CD14-positive monocyte (primary cell): Measurements from ENCODE around the gene MED27. TPM values are rescaled to one million over a fixed set of nuclear protein-coding genes. Genes with fewer than 3 reads are reported as not detected.

Experiments
- DNase-seq, 3 donors: peaks; one replicate each; pipeline ENCODE4 v3.0.0-alpha.2; 2011 to 2022
- H2AFZ ChIP-seq: 2 replicates; pipeline ENCODE4 v1.6.0; 2012; ENCODE audit warnings: mild to moderate bottlenecking, low read depth, low read length, inconsistent platforms; ENCODE audit not compliant: insufficient read depth, poor library complexity, severe bottlenecking
- H3K27ac ChIP-seq, 2 donors: 1 replicate in 1 of 2; 2 replicates in 1 of 2; pipeline ENCODE4 v1.5.1; 2012 to 2013; ENCODE audit warnings: low read length in 2 of 2, control low read depth in 1 of 2, inconsistent platforms in 1 of 2, low read depth in 1 of 2, mild to moderate bottlenecking in 1 of 2
- H3K27me3 ChIP-seq, 2 donors: one replicate each; pipeline versions ENCODE4 v1.6.0 to v1.6.1; 2011 to 2013; ENCODE audit warnings: low read length in 2 of 2; ENCODE audit not compliant: control insufficient read depth in 2 of 2, insufficient read depth in 2 of 2
- H3K36me3 ChIP-seq, 2 donors: replicated peaks in 1 of 2; 1 replicate in 1 of 2; 2 replicates in 1 of 2; pipeline versions ENCODE4 v1.5.1 to v1.6.1; 2012 to 2013; ENCODE audit warnings: low read length in 2 of 2, control low read depth in 1 of 2, inconsistent platforms in 1 of 2, mild to moderate bottlenecking in 1 of 2; ENCODE audit not compliant: insufficient read depth in 2 of 2, control insufficient read depth in 1 of 2
- H3K4me1 ChIP-seq, 2 donors: 1 replicate in 1 of 2; 2 replicates in 1 of 2; pipeline versions ENCODE4 v1.5.1 to v1.6.1; 2012 to 2013; ENCODE audit warnings: low read length in 2 of 2, control low read depth in 1 of 2, inconsistent platforms in 1 of 2, mild to moderate bottlenecking in 1 of 2, moderate library complexity in 1 of 2; ENCODE audit not compliant: insufficient read depth in 2 of 2, control insufficient read depth in 1 of 2
- H3K4me2 ChIP-seq: replicated peaks from 2 replicates; pipeline ENCODE3; 2012; ENCODE audit warnings: low read length, moderate library complexity, mild to moderate bottlenecking; ENCODE audit not compliant: poor library complexity, severe bottlenecking; ENCODE audit errors: extremely low read depth
- H3K4me3 ChIP-seq, 3 experiments: fragments of 200-600 bp in 1 of 3; sonication (generic) in 1 of 3; replicated peaks in 1 of 3; 1 replicate in 2 of 3; 2 replicates in 1 of 3; pipeline ENCODE4 v1.5.1; 2011 to 2013; ENCODE audit warnings: low read length in 3 of 3, mild to moderate bottlenecking in 3 of 3, control low read depth in 2 of 3, low read depth in 2 of 3, inconsistent platforms in 1 of 3, moderate library complexity in 1 of 3
- H3K79me2 ChIP-seq: 2 replicates; pipeline ENCODE4 v1.6.0; 2012; ENCODE audit warnings: mild to moderate bottlenecking, control low read depth, inconsistent platforms, low read length, moderate library complexity; ENCODE audit not compliant: insufficient read depth
- H3K9ac ChIP-seq: 2 replicates; pipeline ENCODE4 v1.6.0; 2017; ENCODE audit warnings: low read length, mild to moderate bottlenecking; ENCODE audit not compliant: insufficient read depth, poor library complexity, severe bottlenecking
- H3K9me3 ChIP-seq, 2 donors: replicated peaks in 1 of 2; 1 replicate in 1 of 2; 2 replicates in 1 of 2; pipeline versions ENCODE4 v1.5.1 to v1.6.1; 2012 to 2013; ENCODE audit warnings: low read length in 2 of 2, control low read depth in 1 of 2; ENCODE audit not compliant: control insufficient read depth in 1 of 2, insufficient read depth in 1 of 2
- H4K20me1 ChIP-seq: 2 replicates; pipeline ENCODE4 v1.6.0; 2012; ENCODE audit warnings: mild to moderate bottlenecking, low read length, control low read depth, moderate library complexity; ENCODE audit not compliant: insufficient read depth
- H3K27ac Mint-ChIP-seq, 7 donors: one replicate each; pipeline ENCODE4 v1.8.0; 2020; ENCODE audit warnings: mild to moderate bottlenecking in 7 of 7, mixed read lengths in 7 of 7, moderate library complexity in 6 of 7, inconsistent platforms in 2 of 7
- H3K27me3 Mint-ChIP-seq, 3 donors: one replicate each; pipeline ENCODE4 v1.8.0; 2021 to 2022; ENCODE audit warnings: low read depth in 3 of 3, mild to moderate bottlenecking in 3 of 3, mixed read lengths in 3 of 3, moderate library complexity in 3 of 3, inconsistent platforms in 1 of 3
- H3K36me3 Mint-ChIP-seq, 2 donors: one replicate each; pipeline ENCODE4 v1.8.0; 2020; ENCODE audit warnings: mixed read lengths in 2 of 2, inconsistent platforms in 1 of 2, mild to moderate bottlenecking in 1 of 2
- H3K4me1 Mint-ChIP-seq: one replicate; pipeline ENCODE4 v1.8.0; 2020; ENCODE audit warnings: mild to moderate bottlenecking, mixed read lengths
- H3K4me3 Mint-ChIP-seq, 2 donors: one replicate each; pipeline ENCODE4 v1.8.0; 2020; ENCODE audit warnings: mild to moderate bottlenecking in 2 of 2, mixed read lengths in 2 of 2, moderate library complexity in 1 of 2
- H3K9me3 Mint-ChIP-seq, 7 donors: one replicate each; pipeline ENCODE4 v1.8.0; 2020 to 2022; ENCODE audit warnings: mixed read lengths in 7 of 7, mild to moderate bottlenecking in 6 of 7, moderate library complexity in 6 of 7, inconsistent platforms in 2 of 7
- CTCF ChIP-seq: fragments of 200-600 bp; IDR thresholded peaks from one replicate; pipeline ENCODE4 v1.8.0; 2022; ENCODE audit warnings: antibody characterized with exemption, mild to moderate bottlenecking
- WGBS: methylation state at CpG from one replicate; pipeline ENCODE4 v1.1.5; 2013; ENCODE audit warnings: missing lambda C conversion rate; ENCODE audit not compliant: insufficient coverage; 5-methylcytosine and 5-hydroxymethylcytosine counted together
- intact Hi-C, 2 donors: fragments of 100-400 bp; cut with micrococcal nuclease; formaldehyde crosslinking; loops; one replicate each; pipeline versions ENCODE4 v1.15.0 to v1.15.1; 2023
- polyA plus RNA-seq, 3 donors: library from polyadenylated mRNA; depleted of rRNA in 1 of 3; unstranded in 2 of 3; stranded (reverse) in 1 of 3; fragments of 300-500 nt in 2 of 3; fragments of >200 nt in 1 of 3; fragmentation: Illumina TruSeq in 2 of 3; gene quantifications; 1 replicate in 2 of 3; 2 replicates in 1 of 3; pipeline ENCODE4 v1.2.3, GENCODE V29; 2012 to 2021

The MED27 gene
- polyA plus RNA-seq, 3 donors: 14.0 to 26.9 (median 25.8) TPM

GRCh38 chr9:131823701-131824146, 255.9 kb downstream of the MED27 start:
- H3K4me1 ChIP-seq: no peaks in the 10 kb centered on the region
- no peak overlapping the region for H3K4me3 ChIP-seq
- H3K36me3 Mint-ChIP-seq: no peaks in the 10 kb centered on the region
- H3K9me3 ChIP-seq: no peaks in the 10 kb centered on the region
- peaks cover 12 to 40% (median 33%) of the 10 kb centered on the region in 3 donors for H3K27me3 Mint-ChIP-seq
- DNase-seq: no peak
- no peak overlapping the region for H3K4me3 Mint-ChIP-seq
- H4K20me1 ChIP-seq: no peaks in the 10 kb centered on the region
- H2AFZ ChIP-seq: no peak overlapping the region
- no peaks in the 10 kb centered on the region for H3K4me1 Mint-ChIP-seq
- no peak overlapping the region for H3K4me2 ChIP-seq
- H3K79me2 ChIP-seq: no peaks in the 10 kb centered on the region
- H3K27me3 ChIP-seq: peaks cover 0 to 7% of the 10 kb centered on the region in 2 donors
- H3K27ac ChIP-seq: no peak overlapping the region
- intact Hi-C loops: no loop called here
- H3K27ac Mint-ChIP-seq: no peak overlapping the region
- H3K9ac ChIP-seq: no peak overlapping the region
- peaks cover 0 to 4% (median 0%) of the 10 kb centered on the region in 7 donors for H3K9me3 Mint-ChIP-seq
- no peak for TF ChIP-seq CTCF
- H3K36me3 ChIP-seq: no peaks in the 10 kb centered on the region
- WGBS: 66% methylated on average over 34 of the region's 35 CpGs

- Mint-ChIP-seq H3K4me1 (no peaks in the 10 kb centered on the region), H3K27ac (no peak overlapping the region), H3K27me3 (peaks cover 9 to 27% (median 18%) of the 10 kb centered on the region in 3 donors), H3K4me3 (no peak overlapping the region), H3K9me3 (no peaks in the 10 kb centered on the region), H3K36me3 (no peaks in the 10 kb centered on the region)
- WGBS: no CpG with 5 or more reads among the region's 7 CpGs
- H3K9ac ChIP-seq: no peak overlapping the region
- H3K4me3 ChIP-seq: no peak overlapping the region
- H3K27ac ChIP-seq: no peak overlapping the region
- no peak for TF ChIP-seq CTCF
- H4K20me1 ChIP-seq: no peaks in the 10 kb centered on the region
- H3K4me2 ChIP-seq: no peak overlapping the region
- no peaks in the 10 kb centered on the region for H3K36me3 ChIP-seq
- no peaks in the 10 kb centered on the region for H3K79me2 ChIP-seq
- H3K27me3 ChIP-seq: peaks cover 0 to 3% of the 10 kb centered on the region in 2 donors
- DNase-seq: no peak
- no peaks in the 10 kb centered on the region for H3K4me1 ChIP-seq
- intact Hi-C loops: no loop called here
- no peak overlapping the region for H2AFZ ChIP-seq
- no peaks in the 10 kb centered on the region for H3K9me3 ChIP-seq
Measured at GRCh38 chr9:131818089-131818488, 261.6 kb downstream of the MED27 start.
